GM18867 (cell line): ENCODE results near the gene C10orf90.

Experiments used
- ATAC-seq: cut with Tn5 transposase; IDR thresholded peaks from one replicate; pipeline ENCODE4 v1.9.1; 2021; ENCODE audit warnings: mild to moderate bottlenecking, moderate library complexity; ENCODE audit not compliant: unreplicated experiment

The C10orf90 gene

DNA sequence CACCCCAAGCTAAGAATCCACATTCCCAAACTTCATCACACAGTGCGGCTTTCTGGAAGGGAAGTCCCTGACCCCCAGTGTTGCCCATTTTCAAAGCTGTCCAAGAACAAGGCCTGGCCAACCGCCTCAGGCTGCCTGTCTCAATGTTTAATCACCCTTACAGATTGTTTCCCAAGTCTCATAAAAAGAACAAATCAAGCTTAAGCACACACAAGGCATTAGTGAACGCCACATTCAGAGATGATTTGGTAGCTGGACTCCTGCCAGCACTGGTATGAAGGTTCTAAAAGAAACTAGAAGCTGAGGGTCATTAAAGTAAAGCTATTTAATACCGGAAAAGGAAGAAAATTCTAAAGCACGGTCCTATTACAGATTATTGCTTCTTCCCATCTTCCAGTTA, 35.6 kb downstream of the C10orf90 start:
- no peak for ATAC-seq

DNA sequence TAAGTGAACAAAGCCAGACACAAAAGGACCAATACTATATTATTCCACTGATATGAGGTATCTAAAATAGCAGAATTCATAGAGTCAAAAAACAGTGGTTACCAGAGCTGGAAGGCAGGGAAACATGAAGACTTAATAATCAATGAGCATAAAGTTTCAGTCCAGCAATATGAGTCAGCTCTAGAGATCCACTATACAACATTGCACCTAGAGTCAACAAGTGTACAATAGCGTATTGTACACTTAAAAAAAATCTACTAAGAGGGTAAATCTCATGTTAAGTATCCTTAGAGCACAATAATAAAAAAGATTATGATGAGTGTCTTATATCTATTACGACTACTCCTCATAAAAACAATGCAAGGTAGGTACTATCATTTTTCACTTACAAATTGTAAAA, 36.1 kb downstream of the C10orf90 start:
- ATAC-seq, result no peak

DNA sequence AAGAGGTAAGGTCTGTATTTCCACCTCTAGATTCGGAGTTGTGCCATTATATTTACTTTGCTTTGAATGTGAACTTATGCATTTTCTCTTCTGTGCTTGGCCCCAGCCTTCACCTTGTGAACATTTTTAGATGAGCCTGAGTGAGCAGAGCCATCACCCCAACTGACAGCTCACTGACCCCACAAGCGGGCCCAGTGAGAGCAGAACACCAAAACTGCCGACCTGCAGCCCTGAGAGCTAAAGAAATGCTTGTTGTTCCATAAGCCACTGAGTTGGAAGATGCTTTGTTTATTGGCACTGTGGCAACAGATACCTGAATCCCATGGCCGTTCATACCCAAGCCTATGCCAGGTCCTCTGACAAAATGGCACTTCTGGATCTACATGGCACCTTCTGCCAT, 37.8 kb downstream of the C10orf90 start:
- ATAC-seq, result no peak

DNA sequence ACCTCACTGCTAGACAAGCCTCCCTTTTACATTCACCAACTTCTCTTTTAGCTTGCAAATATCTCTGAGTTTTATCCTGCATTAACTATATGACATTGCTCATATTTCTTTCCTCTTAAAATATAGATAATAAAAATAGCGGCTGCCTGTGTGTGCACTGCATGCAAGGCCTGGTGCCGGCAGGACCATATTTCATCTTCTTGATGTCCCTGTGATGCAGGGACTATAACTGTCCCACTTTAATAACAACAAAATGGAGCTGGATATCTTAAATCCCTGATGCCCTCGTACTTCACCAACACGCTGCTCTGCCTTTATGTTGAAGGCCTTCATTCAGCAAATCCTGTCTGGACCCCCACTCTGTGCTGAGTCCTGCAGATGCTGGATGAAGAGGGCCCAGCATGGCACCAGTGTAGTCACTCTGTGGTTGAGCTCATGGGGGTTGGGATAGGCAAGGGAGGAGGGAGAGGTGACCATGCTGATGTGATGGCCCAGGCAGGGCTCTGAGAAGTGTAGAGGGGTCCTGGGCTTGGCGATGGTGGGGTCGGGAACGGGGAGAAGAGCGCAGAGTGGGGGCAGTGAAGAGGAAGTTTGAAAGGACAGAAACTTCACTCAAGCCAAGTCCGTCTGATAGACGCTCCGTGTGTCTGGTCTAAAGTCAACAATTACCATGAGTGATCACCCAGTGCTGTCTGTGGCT, 40.4 kb downstream of the C10orf90 start:
- ATAC-seq, result no peak

DNA sequence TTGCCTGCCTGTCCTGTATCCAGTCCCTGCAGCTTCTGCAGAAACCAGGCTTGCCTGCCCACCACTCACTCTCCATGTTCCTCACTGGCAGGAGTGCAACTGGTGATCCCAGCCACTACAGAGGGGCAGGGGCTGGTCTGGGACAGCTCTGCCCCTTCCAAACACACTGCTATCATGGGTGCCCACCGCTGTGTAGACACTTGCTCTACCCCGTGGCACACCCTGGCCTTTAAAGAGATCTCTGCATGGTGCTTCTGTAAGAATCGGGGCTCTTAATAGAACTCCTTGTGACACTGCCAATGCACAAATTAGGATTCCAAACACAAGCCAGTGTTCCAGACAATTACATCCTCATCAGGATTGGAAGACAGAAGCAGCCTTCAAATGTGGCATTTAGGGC, 41.7 kb downstream of the C10orf90 start:
- ATAC-seq, result no peak

DNA sequence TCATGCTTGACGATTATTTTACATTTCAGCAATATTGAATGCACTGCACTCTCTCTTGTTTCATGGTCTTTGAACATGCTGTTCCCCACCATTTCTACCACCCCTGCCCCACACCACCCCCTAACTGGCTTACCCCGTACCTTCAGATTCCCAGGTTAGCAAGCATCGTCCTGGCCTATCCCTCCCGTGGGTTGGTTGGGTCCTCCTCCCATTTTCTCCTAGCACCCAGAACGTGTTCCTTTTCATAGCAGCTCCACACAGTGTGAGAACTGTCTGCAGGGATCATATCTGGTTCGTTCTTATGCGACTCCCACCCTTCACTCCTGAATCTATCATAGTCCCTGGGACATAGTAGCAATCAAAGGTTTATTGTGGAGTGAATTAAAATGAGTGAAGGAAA, 48.6 kb downstream of the C10orf90 start:
- ATAC-seq, result no peak

DNA sequence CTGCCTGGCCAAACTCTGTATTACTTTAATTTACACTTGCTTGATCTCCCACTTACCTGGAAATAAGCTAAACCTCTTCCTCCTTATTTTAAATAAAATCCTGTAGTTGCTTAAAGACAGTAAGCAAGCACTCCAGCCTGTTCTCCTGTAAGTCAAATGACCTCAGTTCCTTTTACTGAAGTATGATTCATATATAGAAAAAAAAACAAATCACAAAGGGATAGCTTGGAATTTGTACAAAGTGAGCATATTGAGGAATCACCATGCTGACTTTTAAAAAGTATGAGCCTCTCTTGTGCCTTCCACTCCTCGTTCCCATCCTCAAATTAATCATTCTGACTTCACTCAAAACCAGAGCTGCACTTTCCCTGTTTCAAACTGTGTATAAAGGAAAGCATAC, 52.0 kb downstream of the C10orf90 start:
- no peak for ATAC-seq

DNA sequence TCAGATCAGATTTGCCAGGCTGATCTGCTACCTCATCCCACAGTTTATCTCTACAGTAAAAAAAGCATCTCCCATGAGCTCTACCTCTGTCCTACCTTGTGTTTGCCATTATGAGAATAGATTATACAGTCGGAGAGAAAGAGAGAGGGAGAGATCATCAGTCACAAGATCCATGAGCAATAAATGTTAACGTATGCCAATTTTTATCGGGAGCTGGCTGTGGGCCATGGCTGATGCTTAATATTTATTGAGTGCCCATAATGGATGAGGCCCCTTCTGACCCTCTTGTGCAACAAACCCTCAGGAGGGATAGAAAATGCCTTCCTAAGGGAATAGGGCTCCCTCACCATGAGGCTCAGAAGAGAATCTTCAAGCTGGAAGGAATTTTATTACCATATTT, 52.8 kb downstream of the C10orf90 start:
- ATAC-seq, result no peak

DNA sequence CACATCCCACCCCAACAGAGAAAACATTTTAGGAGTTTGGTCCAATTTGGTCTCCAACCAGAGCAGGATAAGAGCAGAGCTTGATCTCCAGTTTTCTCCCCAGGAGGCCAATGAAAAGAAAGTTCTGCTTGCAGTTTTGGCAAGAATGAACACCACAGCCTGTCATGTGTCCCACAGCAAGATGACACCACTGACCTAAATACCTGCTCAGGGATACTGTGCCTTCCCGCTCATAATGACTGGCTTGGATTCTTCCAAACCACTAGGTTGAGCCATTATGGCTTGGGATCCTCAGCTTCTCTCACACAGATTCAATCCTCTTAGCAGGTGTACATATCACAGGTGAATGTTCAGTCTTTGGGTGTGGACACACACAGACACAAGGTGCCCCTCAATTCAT, 53.3 kb downstream of the C10orf90 start:
- no peak for ATAC-seq

DNA sequence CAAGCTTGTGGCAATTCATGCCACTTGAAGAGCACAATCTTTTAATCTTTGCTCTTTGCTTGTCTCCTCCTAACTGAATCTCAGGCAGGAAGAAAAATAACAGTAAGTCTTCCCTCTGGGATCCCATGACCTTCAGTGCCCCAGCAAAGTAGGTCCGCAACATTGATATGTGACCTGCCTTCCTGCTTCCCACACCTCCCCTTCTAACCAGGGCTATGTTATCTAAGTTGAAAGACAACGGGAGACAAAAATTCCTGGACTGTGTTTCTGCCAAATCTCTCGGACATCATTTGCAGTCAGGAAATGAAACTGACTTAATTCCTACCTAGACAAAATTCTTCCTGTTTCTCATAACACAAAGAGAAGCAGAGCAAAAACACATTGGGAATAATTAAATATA, 53.8 kb downstream of the C10orf90 start:
- ATAC-seq, result no peak

DNA sequence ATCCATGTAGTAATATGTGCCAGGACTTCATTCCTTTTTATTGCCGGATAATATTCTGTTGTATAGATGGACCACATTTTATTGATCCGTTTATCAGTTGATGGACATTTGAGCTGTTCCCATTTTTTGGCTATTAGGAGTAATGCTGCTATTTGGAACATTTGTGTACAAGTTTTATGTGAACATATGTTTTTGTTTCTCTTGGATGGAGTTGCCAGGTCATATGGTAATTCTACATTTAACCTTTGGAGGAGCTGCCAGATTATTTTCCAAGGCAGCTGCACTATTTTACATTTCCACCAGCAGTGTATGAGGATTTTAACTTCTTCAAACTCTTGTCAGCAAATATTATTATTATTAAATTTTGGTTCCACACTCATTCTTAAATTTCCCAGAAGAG, 59.2 kb downstream of the C10orf90 start:
- ATAC-seq, result no peak

DNA sequence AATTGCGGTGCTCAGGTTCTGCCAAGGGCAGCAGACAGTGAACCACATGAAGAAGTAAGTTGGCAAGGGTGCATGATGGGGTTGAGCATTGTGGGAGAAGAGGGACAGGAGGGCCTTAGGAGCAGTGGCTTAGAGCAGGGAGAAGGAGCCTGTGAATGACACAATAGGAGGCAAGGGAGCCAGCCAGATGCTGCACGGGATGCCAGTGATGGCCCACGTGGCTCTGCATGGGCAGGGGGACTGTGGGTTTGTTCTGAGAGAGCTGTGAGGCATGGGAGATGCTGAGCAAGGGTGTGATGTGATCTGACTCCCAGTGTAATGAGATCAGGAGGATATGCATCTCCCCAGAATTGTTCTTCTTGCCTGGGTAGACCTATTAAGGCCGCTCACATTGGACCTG, 60.9 kb downstream of the C10orf90 start:
- ATAC-seq, result no peak

DNA sequence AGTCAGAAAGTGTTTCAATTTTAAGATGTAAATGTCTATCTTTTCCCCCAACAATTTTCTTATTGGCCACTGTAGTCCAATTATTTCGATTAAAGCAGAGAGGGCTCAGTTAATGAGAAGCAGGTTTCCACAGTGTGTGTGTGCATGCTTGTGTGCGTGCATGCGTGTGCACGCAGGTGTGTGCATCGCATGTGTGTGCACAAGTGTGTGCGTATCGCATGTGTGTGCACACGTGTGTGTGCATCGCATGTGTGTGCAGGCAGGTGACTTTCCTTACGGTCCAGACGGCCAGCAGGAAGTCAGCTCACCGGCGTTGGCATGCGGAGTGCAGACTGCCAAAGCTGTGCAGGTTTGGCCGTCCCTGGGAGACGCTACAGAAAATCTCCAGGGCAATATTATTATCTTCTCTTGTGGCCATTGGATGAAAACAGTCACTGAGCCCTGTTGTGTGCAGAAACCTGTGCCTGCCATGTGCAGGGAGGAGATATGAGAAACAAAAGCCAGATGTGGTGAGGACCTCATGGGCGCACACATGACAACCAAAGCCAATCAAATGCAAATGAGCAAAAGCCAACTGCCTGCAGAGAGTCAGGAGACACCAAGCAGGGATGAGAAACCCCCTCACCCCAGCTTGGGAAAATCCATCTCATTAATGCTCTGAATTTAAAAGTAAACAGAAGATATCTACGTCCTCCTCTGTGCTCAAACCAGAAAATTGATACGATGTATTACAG, 70.4 kb downstream of the C10orf90 start:
- ATAC-seq, result no peak

DNA sequence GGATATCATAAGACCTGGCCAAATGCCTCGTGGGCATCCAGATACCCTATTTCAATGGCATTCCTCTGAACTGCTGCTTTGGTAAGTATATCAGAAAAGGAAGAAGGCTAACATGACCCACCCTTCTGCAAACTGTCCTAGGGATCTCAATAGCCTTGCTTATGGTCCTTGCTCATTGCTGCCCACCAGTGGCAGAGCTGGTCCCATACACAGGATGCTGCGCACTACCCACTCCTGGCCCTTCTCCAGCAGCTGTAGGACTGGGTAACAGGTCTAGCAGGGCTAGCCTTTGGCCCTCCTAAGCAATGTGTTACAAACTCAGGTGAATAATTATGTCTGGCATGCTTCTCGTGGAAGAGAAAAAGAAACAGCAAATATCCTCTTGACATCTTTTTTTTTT, 72.5 kb downstream of the C10orf90 start:
- ATAC-seq, result peak; percentile 75

DNA sequence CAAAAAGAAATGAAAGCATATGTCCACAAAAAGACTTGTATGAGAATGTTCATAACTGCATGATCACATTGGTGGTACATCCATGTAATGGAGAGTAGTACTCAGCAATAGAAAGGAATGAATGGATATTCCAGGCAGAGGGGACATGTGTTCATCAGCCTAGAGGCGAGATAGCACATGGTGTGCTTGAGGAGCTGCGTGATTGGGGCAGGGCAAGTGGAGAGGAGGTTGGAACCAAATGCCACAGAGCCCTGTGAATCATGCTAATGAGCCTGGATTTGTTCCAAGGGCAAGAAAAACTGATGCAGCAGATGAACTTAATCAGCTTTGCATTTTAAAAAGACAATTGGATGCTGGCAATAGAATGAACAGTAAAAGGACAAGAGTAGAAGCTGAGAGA, 73.3 kb downstream of the C10orf90 start:
- no peak for ATAC-seq

DNA sequence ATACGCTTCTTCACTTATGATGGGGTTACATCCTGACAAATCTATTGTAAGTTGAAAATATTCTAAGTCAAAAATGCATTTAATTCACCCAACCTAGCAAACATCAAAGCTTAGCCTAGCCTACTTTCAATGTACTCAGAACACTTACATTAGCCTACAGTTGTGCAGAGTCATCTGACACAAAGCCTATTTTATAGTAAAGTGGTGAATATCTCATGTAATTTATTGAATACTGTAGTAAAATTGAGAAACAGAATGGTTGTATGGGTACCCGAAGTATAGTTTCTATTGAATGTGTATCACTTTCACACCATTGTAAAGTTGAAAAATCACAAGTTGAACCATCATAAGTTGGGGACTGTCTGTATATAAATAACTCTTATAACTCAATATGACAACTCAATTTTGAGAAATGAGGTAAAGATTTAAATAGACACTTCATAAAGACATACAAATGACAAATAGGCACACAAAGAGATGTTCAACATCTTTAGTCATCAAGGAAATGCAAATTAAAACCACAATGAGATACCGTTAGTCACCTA, 73.9 kb downstream of the C10orf90 start:
- ATAC-seq, result no peak

DNA sequence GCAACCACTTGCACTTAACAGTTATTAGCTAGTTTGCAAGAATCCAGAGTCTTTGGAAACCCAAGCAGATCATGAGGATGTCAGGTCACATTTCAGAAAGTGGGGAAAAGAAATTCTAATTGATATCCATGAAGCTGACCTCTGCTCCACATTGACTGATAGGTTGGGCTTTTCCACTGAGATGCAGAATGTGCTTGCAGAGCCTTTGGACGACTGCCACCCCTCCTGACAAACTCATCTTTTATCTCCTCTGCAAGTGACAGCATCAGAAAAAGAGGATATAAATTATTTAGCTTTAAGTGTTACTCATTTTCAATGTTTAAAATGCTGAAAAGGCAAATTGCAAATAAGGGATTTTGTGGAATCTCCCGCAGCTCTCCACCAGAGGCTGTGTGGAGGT, 75.3 kb downstream of the C10orf90 start:
- no peak for ATAC-seq

DNA sequence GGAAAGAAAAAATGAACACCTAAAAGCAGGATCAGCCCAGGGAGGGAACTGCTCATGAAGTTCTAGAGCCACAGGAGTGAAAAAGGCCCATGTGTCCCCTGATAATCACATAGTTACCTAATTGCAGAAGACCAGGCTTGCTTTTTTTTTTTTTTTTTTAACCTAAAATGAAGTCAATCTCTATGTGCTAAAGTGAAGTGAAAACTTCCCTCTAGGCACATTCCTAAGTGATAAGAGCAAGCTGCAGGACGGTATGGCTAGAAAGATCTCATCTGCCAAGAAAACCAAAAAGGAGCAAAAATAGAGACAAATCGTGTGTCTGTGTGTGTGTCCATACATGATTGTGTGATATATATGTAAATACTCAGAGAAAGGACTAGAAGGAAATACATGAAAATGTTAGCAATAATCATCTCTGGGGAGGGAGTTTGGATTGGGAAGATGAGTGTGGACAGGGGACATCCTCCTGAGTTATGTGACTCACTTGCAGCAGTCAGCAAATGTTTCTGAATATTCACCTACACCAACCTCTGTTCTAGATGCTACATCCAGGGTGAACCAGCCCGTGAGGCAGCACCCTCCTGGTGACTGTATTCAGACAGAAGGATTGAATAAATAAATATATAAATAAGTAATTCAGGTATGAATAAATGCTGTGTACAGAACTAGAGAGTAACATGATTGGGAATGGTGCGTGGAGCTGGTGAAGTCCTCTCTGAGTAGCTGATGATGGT, 76.4 kb downstream of the C10orf90 start:
- no peak for ATAC-seq

DNA sequence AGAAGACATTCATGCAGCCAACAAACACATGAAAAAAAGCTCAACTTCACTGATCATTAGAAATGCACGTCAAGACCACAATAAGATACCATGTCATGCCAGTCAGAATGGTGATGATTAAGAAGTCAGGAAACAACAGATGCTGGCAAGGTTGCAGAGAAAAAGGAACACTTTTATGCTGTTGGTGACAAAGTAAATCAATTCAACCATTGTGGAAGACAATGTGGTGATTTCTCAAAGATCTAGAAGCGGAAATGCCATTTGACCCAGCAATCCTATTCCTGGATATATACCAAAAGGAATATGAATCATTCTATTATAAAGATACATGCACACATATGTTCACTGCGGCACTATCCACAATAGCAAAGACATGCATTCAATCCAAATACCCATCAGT, 77.6 kb downstream of the C10orf90 start:
- ATAC-seq, result no peak

DNA sequence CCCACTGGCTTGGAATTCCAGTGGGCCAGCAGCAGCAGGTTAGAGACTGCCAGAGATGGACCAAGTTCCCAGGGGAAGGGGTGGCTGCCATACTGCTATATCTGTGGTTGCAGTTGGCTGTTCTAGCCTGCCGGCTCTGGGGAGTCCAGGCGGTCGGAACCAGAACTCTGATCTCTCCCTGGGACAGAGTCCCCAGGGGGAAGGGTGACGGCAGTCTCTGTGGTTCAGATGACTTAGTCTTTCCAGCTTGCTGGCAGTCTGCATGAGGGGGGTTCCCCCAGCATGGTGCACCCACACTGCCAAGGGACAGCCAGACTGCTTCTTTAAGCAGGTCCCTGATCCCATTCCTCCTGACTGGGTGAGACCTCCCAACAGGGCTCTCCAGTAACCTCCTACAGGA, 82.5 kb downstream of the C10orf90 start:
- no peak for ATAC-seq

DNA sequence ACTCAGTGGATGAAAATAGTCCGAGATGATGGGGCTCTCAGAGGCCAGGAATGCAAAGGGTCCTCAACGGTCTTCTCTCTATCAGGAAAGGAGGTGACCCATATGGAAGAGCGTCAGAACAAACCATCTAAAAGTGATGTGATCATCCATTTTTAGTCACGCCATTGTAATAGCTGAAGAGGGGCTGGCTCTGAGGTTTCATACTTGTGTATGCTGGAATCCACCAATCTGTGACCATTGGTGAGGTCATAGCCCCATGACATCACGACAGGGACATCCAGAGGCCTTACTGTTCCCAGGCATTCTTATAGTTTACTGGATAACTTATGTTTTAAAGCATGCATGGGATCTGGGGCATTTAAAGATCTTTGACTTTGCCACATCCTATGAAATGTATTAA, 83.6 kb downstream of the C10orf90 start:
- ATAC-seq, result no peak

DNA sequence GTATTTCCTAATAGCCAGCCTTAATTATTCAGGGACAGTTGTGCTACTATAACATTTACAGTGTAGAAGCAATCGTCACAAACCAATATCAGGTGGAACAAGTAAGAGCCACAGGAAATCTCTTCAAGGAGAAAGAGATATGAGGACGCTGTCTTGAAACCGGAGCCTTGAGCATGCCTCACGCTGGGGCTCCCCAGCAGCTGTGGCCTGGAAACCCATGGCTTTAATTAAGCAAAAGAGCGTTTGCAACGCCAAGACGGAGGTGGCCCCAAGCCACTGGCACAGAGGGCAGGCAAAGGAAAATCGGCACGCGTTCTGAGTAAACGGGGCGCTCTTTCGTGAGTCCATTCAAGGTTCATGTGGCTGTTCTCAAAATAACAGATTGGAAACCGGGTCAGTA, 84.4 kb downstream of the C10orf90 start:
- no peak for ATAC-seq
